Keratinocyte (primary cell): ENCODE measurements around the gene FLYWCH1. TPM values are rescaled to one million over a fixed set of nuclear protein-coding genes. Genes with fewer than 3 reads are reported as not detected.
"Not testable (repeated sequence)": the region's sequence is repeated elsewhere in the genome, so short reads cannot be mapped to it uniquely, and the experiment has no call there.

Source experiments
- DNase-seq: peaks from one replicate; pipeline ENCODE4 v3.0.0-alpha.2; 2011; ENCODE audit warnings: low read depth, missing footprints, low spot score
- FAIRE-seq: peaks from 2 replicates; lab custom pipeline; 2011; peaks lifted over from hg19 to GRCh38; lab: Jason Lieb, UNC
- H2AFZ ChIP-seq: 2 replicates; pipeline ENCODE4 v1.6.0; 2012; ENCODE audit warnings: low read length, control low read depth, inconsistent platforms; ENCODE audit not compliant: control insufficient read depth
- H3K27ac ChIP-seq: 2 replicates; pipeline ENCODE4 v1.5.1; 2011; ENCODE audit warnings: low read length; ENCODE audit not compliant: control insufficient read depth, insufficient read depth
- H3K27me3 ChIP-seq: 3 replicates; pipeline ENCODE4 v1.6.0; 2011; ENCODE audit warnings: low read length; ENCODE audit not compliant: control insufficient read depth, insufficient read depth; ENCODE audit errors: extremely low read depth
- H3K36me3 ChIP-seq, 2 experiments: 2 replicates in 1 of 2; 3 replicates in 1 of 2; pipeline ENCODE4 v1.5.1; 2011; ENCODE audit warnings: low read length in 2 of 2, mild to moderate bottlenecking in 1 of 2; ENCODE audit not compliant: control insufficient read depth in 2 of 2, insufficient read depth in 2 of 2; ENCODE audit errors: extremely low read depth in 1 of 2
- H3K4me1 ChIP-seq: 3 replicates; pipeline ENCODE4 v1.5.1; 2011; ENCODE audit warnings: low read length; ENCODE audit not compliant: control insufficient read depth, insufficient read depth; ENCODE audit errors: extremely low read depth
- H3K4me2 ChIP-seq: 3 replicates; pipeline ENCODE4 v1.6.0; 2011; ENCODE audit warnings: low read depth, low read length; ENCODE audit not compliant: control insufficient read depth, insufficient read depth; ENCODE audit errors: extremely low read depth
- H3K4me3 ChIP-seq, 3 experiments: fragments of 200-600 bp in 1 of 3; sonication (generic) in 1 of 3; 2 replicates in 2 of 3; 3 replicates in 1 of 3; pipeline ENCODE4 v1.5.1; 2011 to 2016; ENCODE audit warnings: low read length in 3 of 3, mild to moderate bottlenecking in 3 of 3, control low read depth in 2 of 3, inconsistent platforms in 1 of 3, low read depth in 1 of 3, mixed read lengths in 1 of 3, mixed run types in 1 of 3, moderate library complexity in 1 of 3; ENCODE audit not compliant: control insufficient read depth in 2 of 3, insufficient read depth in 2 of 3; ENCODE audit errors: extremely low read depth in 1 of 3
- H3K79me2 ChIP-seq: 2 replicates; pipeline ENCODE4 v1.6.0; 2012; ENCODE audit warnings: low read length; ENCODE audit not compliant: control insufficient read depth, insufficient read depth
- H3K9ac ChIP-seq: 3 replicates; pipeline ENCODE4 v1.6.0; 2011; ENCODE audit warnings: low read length; ENCODE audit not compliant: control insufficient read depth, insufficient read depth; ENCODE audit errors: extremely low read depth
- H3K9me1 ChIP-seq: 3 replicates; pipeline ENCODE4 v1.6.0; 2011; ENCODE audit warnings: low read length; ENCODE audit not compliant: control insufficient read depth, insufficient read depth; ENCODE audit errors: extremely low read depth
- H3K9me3 ChIP-seq: 2 replicates; pipeline ENCODE4 v1.5.1; 2012; ENCODE audit warnings: low read depth, low read length; ENCODE audit not compliant: control insufficient read depth
- H4K20me1 ChIP-seq: 3 replicates; pipeline ENCODE4 v1.6.0; 2011; ENCODE audit warnings: low read length; ENCODE audit not compliant: control insufficient read depth, insufficient read depth; ENCODE audit errors: extremely low read depth
- CTCF ChIP-seq, 3 experiments: IDR thresholded peaks in 1 of 3; conservative IDR thresholded peaks in 1 of 3; optimal IDR thresholded peaks in 1 of 3; 2 replicates in 2 of 3; 3 replicates in 1 of 3; pipeline versions ENCODE3 to v1.5.1; 2011; ENCODE audit warnings: low read length in 3 of 3, mild to moderate bottlenecking in 3 of 3, moderate library complexity in 2 of 3, control low read depth in 1 of 3, inconsistent platforms in 1 of 3; ENCODE audit not compliant: insufficient read depth in 2 of 3; ENCODE audit errors: extremely low read depth in 1 of 3
- EZH2 ChIP-seq: IDR thresholded peaks from one replicate; pipeline ENCODE4 v1.6.1; 2012; ENCODE audit warnings: inconsistent platforms, mild to moderate bottlenecking, low read length, moderate library complexity
- dilution Hi-C: fragments of 300-500 bp; cut with MboI; formaldehyde crosslinking; loops from one replicate; pipeline ENCODE4 v1.7.0; 2020; ENCODE audit warnings: low sequenced_read_pairs; ENCODE audit not compliant: extremely low pct_ligation_motif_present
- polyA plus RNA-seq, 5 experiments: library from polyadenylated mRNA; depleted of rRNA in 3 of 5; stranded (reverse) in 3 of 5; stranded (forward) in 1 of 5; unstranded in 1 of 5; fragments of >200 nt; gene quantifications; 1 replicate in 1 of 5; 2 replicates in 3 of 5; 3 replicates in 1 of 5; pipeline versions ENCODE4 v1.2.1 to v1.2.3, GENCODE V29; 2011 to 2012; ENCODE audit warnings: missing spikeins in 2 of 5, low read depth in 1 of 5, low replicate concordance in 1 of 5

Gene FLYWCH1
- polyA plus RNA-seq, 1 donor (not counting 4 experiments of a cell fraction or from before 2014, with no cell fraction given), result 16.2 TPM

- H3K4me2 ChIP-seq, result peak overlapping the region; percentile 64
- H3K27ac ChIP-seq, result peak overlapping the region; percentile 13
- TF ChIP-seq CTCF (optimal IDR thresholded peaks at IDR 0.05 in 1 of 3, IDR thresholded peaks at IDR 0.05 in 1 of 3, conservative IDR thresholded peaks at IDR 0.05 in 1 of 3; ENCODE audit: extremely low read depth in 1 of 3, insufficient read depth in 2 of 3, low read length in 3 of 3), result no peak
- TF ChIP-seq EZH2, result no peak
- no peaks in the 10 kb centered on the region for H3K9me3 ChIP-seq
- no peaks in the 10 kb centered on the region for H3K27me3 ChIP-seq
- no peak overlapping the region for H2AFZ ChIP-seq
- no peak overlapping the region for H3K9ac ChIP-seq
- no peaks in the 10 kb centered on the region for H3K79me2 ChIP-seq
- dilution Hi-C loops, result no loop called here
- no peak for FAIRE-seq
- H3K4me1 ChIP-seq, result peaks cover 11% of the 10 kb centered on the region
- H3K4me3 ChIP-seq, result no peak overlapping the region
- no peaks in the 10 kb centered on the region for H3K9me1 ChIP-seq
- DNase-seq, result no peak
- no peaks in the 10 kb centered on the region for H3K36me3 ChIP-seq
- no peaks in the 10 kb centered on the region for H4K20me1 ChIP-seq
Measured at GRCh38 chr16:2905988-2906387, 5.7 kb upstream of the FLYWCH1 start.

DNA sequence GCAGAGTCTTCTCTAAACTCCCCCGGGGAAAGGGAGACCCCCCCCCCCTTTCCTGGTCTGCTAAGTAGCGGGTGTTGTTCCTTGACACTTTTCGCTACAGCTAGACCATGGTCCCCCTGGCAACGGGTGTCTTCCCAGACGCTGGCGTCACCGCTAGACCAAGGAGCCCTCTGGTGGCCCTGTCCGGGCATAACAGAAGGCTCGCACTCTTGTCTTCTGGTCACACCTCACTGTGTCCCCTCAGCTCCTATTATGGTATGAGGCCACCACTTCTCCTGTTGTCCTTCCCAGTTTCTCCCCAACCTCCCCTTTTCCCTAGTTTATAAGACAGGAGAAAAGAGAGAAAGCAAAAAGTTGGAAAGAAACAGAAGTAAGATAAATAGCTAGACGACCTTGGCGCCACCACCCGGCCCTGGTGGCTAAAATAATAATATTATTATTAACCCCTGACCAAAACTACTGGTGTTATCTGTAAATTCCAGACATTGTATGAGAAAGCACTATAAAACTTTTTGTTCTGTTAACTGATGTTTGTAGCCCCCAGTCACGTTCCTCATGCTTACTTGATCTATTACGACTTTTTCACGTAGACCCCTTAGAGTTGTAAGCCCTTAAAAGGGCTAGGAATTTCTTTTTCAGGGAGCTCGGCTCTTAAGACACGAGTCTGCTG is 4.5 kb upstream of the FLYWCH1 start:
- H2AFZ ChIP-seq, H3K4me3 ChIP-seq, FAIRE-seq, H3K27me3 ChIP-seq, H3K4me2 ChIP-seq, dilution Hi-C loops, H3K27ac ChIP-seq, H3K9ac ChIP-seq, H3K79me2 ChIP-seq, H3K36me3 ChIP-seq, H3K9me3 ChIP-seq, DNase-seq, H3K9me1 ChIP-seq, H4K20me1 ChIP-seq: not testable (repeated sequence)
- TF ChIP-seq CTCF (optimal IDR thresholded peaks at IDR 0.05 in 1 of 3, IDR thresholded peaks at IDR 0.05 in 1 of 3, conservative IDR thresholded peaks at IDR 0.05 in 1 of 3; ENCODE audit: extremely low read depth in 1 of 3, insufficient read depth in 2 of 3, low read length in 3 of 3), result peak in 2 of 3 experiments; percentile 32 to 38
- peaks cover 14% of the 10 kb centered on the region for H3K4me1 ChIP-seq
